ENCODE results near the gene GARIN5A. TPM values are rescaled to one million over a fixed set of nuclear protein-coding genes. Genes with fewer than 3 reads are reported as not detected.

Gene GARIN5A
- total and polyA plus RNA-seq, 2 of the 8 experiments (the other 6 are each of a cell fraction or from before 2014, with no cell fraction given): 9.1 to 18.5 TPM

Other genes with a start within 250 kb of the GARIN5A start
- gene KCNC3, start 147.5 kb downstream of the GARIN5A start, total RNA-seq (2021; fragmentation: NEBNext Ultra II Directional; extraction: Animal tissue kit (Norgen Biotek cat#: 25700)): 7.2 and 8.5 TPM in 2 replicates
- 3.9 and 6.3 TPM in 2 replicates for gene KCNC3, start 147.5 kb downstream of the GARIN5A start, polyA plus RNA-seq (2011; rRNA removed)
- 0.71 and 1.1 TPM in 2 replicates for gene NAPSA, start 111.2 kb downstream of the GARIN5A start, total RNA-seq (2021; fragmentation: NEBNext Ultra II Directional; extraction: Animal tissue kit (Norgen Biotek cat#: 25700))
- 0.73 and 0.93 TPM in 2 replicates for gene NAPSA, start 111.2 kb downstream of the GARIN5A start, polyA plus RNA-seq (2011; rRNA removed)
- 40.3 and 41.4 TPM in 2 replicates for gene NR1H2, start 100.4 kb downstream of the GARIN5A start, total RNA-seq (2021; fragmentation: NEBNext Ultra II Directional; extraction: Animal tissue kit (Norgen Biotek cat#: 25700))
- 47.5 and 61.5 TPM in 2 replicates for gene NR1H2, start 100.4 kb downstream of the GARIN5A start, polyA plus RNA-seq (2011; rRNA removed)
- 141 and 149 TPM in 2 replicates for gene POLD1, start 92.5 kb downstream of the GARIN5A start, total RNA-seq (2021; fragmentation: NEBNext Ultra II Directional; extraction: Animal tissue kit (Norgen Biotek cat#: 25700))
- 142 and 191 TPM in 2 replicates for gene POLD1, start 92.5 kb downstream of the GARIN5A start, polyA plus RNA-seq (2011; rRNA removed)
- 9.6 and 11.1 TPM in 2 replicates for gene SPIB, start 57.9 kb downstream of the GARIN5A start, total RNA-seq (2021; fragmentation: NEBNext Ultra II Directional; extraction: Animal tissue kit (Norgen Biotek cat#: 25700))
- gene SPIB, start 57.9 kb downstream of the GARIN5A start, polyA plus RNA-seq (2011; rRNA removed): 11.8 and 17.4 TPM in 2 replicates
- gene MYBPC2, start 44.0 kb downstream of the GARIN5A start, total RNA-seq (2021; fragmentation: NEBNext Ultra II Directional; extraction: Animal tissue kit (Norgen Biotek cat#: 25700)): 3.1 and 4.1 TPM in 2 replicates
- gene MYBPC2, start 44.0 kb downstream of the GARIN5A start, polyA plus RNA-seq (2011; rRNA removed): 1.8 and 2.7 TPM in 2 replicates
- gene EMC10, start 341 bp downstream of the GARIN5A start, total RNA-seq (2021; fragmentation: NEBNext Ultra II Directional; extraction: Animal tissue kit (Norgen Biotek cat#: 25700)): 103 and 105 TPM in 2 replicates
- gene EMC10, start 341 bp downstream of the GARIN5A start, polyA plus RNA-seq (2011; rRNA removed): 77.6 and 107 TPM in 2 replicates
- gene JOSD2, start 34.3 kb upstream of the GARIN5A start, total RNA-seq (2021; fragmentation: NEBNext Ultra II Directional; extraction: Animal tissue kit (Norgen Biotek cat#: 25700)): 1.9 and 3.6 TPM in 2 replicates
- 5.6 and 6.6 TPM in 2 replicates for gene JOSD2, start 34.3 kb upstream of the GARIN5A start, polyA plus RNA-seq (2011; rRNA removed)
- gene ASPDH, start 37.1 kb upstream of the GARIN5A start, total RNA-seq (2021; fragmentation: NEBNext Ultra II Directional; extraction: Animal tissue kit (Norgen Biotek cat#: 25700)): not detected in 2 replicates
- gene ASPDH, start 37.1 kb upstream of the GARIN5A start, polyA plus RNA-seq (2011; rRNA removed): not detected in 2 replicates
- 11.5 and 13.4 TPM in 2 replicates for gene LRRC4B, start 91.6 kb upstream of the GARIN5A start, total RNA-seq (2021; fragmentation: NEBNext Ultra II Directional; extraction: Animal tissue kit (Norgen Biotek cat#: 25700))
- gene LRRC4B, start 91.6 kb upstream of the GARIN5A start, polyA plus RNA-seq (2011; rRNA removed): 20.8 and 21.2 TPM in 2 replicates
- 13.9 and 17.3 TPM in 2 replicates for gene SYT3, start 163.0 kb upstream of the GARIN5A start, total RNA-seq (2021; fragmentation: NEBNext Ultra II Directional; extraction: Animal tissue kit (Norgen Biotek cat#: 25700))
- 6.7 and 12.7 TPM in 2 replicates for gene SYT3, start 163.0 kb upstream of the GARIN5A start, polyA plus RNA-seq (2011; rRNA removed)
- gene C19orf81, start 172.6 kb upstream of the GARIN5A start, total RNA-seq (2021; fragmentation: NEBNext Ultra II Directional; extraction: Animal tissue kit (Norgen Biotek cat#: 25700)): 11.7 and 14.2 TPM in 2 replicates
- gene C19orf81, start 172.6 kb upstream of the GARIN5A start, polyA plus RNA-seq (2011; rRNA removed): 13.0 and 22.0 TPM in 2 replicates
- 3.7 and 3.9 TPM in 2 replicates for gene SHANK1, start 243.0 kb upstream of the GARIN5A start, total RNA-seq (2021; fragmentation: NEBNext Ultra II Directional; extraction: Animal tissue kit (Norgen Biotek cat#: 25700))
- 1.1 and 1.2 TPM in 2 replicates for gene SHANK1, start 243.0 kb upstream of the GARIN5A start, polyA plus RNA-seq (2011; rRNA removed)
- gene CLEC11A, start 246.5 kb upstream of the GARIN5A start, total RNA-seq (2021; fragmentation: NEBNext Ultra II Directional; extraction: Animal tissue kit (Norgen Biotek cat#: 25700)): 4.3 and 5.2 TPM in 2 replicates
- gene CLEC11A, start 246.5 kb upstream of the GARIN5A start, polyA plus RNA-seq (2011; rRNA removed): 17.4 and 22.5 TPM in 2 replicates